Neuronal stem cell (in vitro differentiated cells): ENCODE measurements around the gene GALNS.

Experiments
- DNase-seq: peaks from one replicate; pipeline ENCODE4 v3.0.0-alpha.2; 2013; ENCODE audit warnings: low spot score
- H2AFZ ChIP-seq: one replicate; pipeline ENCODE4 v1.6.1; 2013; ENCODE audit warnings: mild to moderate bottlenecking, low read length, inconsistent platforms
- H2AK5ac ChIP-seq: 2 replicates; pipeline ENCODE4 v1.6.1; 2013; ENCODE audit warnings: low read depth, mild to moderate bottlenecking, inconsistent platforms, low read length, moderate library complexity, mixed read lengths
- H2BK120ac ChIP-seq: 2 replicates; pipeline ENCODE4 v1.6.1; 2013; ENCODE audit warnings: low read depth, mild to moderate bottlenecking, inconsistent platforms, low read length, moderate library complexity, mixed read lengths
- H2BK12ac ChIP-seq: one replicate; pipeline ENCODE4 v1.6.1; 2013; ENCODE audit warnings: low read length, inconsistent platforms
- H2BK15ac ChIP-seq: 2 replicates; pipeline ENCODE4 v1.6.1; 2013; ENCODE audit warnings: mild to moderate bottlenecking, low read length, inconsistent platforms, mixed read lengths
- H2BK5ac ChIP-seq: one replicate; pipeline ENCODE4 v1.6.1; 2013; ENCODE audit warnings: inconsistent platforms, mild to moderate bottlenecking, low read length, moderate library complexity
- H3K14ac ChIP-seq: one replicate; pipeline ENCODE4 v1.6.1; 2013; ENCODE audit warnings: low read length, inconsistent platforms
- H3K18ac ChIP-seq: 2 replicates; pipeline ENCODE4 v1.6.1; 2013; ENCODE audit warnings: low read length, inconsistent platforms
- H3K23ac ChIP-seq: 2 replicates; pipeline ENCODE4 v1.6.1; 2013; ENCODE audit warnings: low read depth, mild to moderate bottlenecking, mixed read lengths, low read length, inconsistent platforms; ENCODE audit not compliant: poor library complexity
- H3K27ac ChIP-seq: replicated peaks from 3 replicates; pipeline ENCODE4 v1.5.1; 2013; ENCODE audit warnings: low read length, inconsistent platforms
- H3K27me3 ChIP-seq, 3 experiments: 2 replicates each; pipeline ENCODE4 v1.6.1; 2013; ENCODE audit warnings: low read length in 3 of 3, mild to moderate bottlenecking in 2 of 3, inconsistent platforms in 1 of 3, low read depth in 1 of 3, mixed read lengths in 1 of 3, moderate library complexity in 1 of 3; ENCODE audit not compliant: control insufficient read depth in 3 of 3, insufficient read depth in 3 of 3
- H3K36me3 ChIP-seq, 2 donors: replicated peaks in 1 of 2; 2 replicates each; pipeline ENCODE4 v1.6.1; 2013; ENCODE audit warnings: low read length in 2 of 2; ENCODE audit not compliant: control insufficient read depth in 2 of 2, insufficient read depth in 2 of 2
- H3K4ac ChIP-seq: 2 replicates; pipeline ENCODE4 v1.6.1; 2013; ENCODE audit warnings: inconsistent platforms, mild to moderate bottlenecking, low read length, moderate library complexity
- H3K4me1 ChIP-seq, 2 donors: 1 replicate in 1 of 2; 2 replicates in 1 of 2; pipeline ENCODE4 v1.6.1; 2013; ENCODE audit warnings: low read length in 2 of 2, low read depth in 1 of 2; ENCODE audit not compliant: control insufficient read depth in 2 of 2, insufficient read depth in 1 of 2
- H3K4me2 ChIP-seq: one replicate; pipeline ENCODE4 v1.6.1; 2013; ENCODE audit warnings: mild to moderate bottlenecking, low read length, inconsistent platforms; ENCODE audit not compliant: insufficient read depth, poor library complexity, severe bottlenecking
- H3K4me3 ChIP-seq, 2 donors: 2 replicates each; pipeline ENCODE4 v1.5.1; 2013; ENCODE audit warnings: low read length in 2 of 2, mild to moderate bottlenecking in 2 of 2, inconsistent platforms in 1 of 2, moderate library complexity in 1 of 2
- H3K79me1 ChIP-seq: one replicate; pipeline ENCODE4 v1.6.1; 2013; ENCODE audit warnings: low read depth, mild to moderate bottlenecking, inconsistent platforms, low read length, moderate library complexity
- H3K9ac ChIP-seq: one replicate; pipeline ENCODE4 v1.6.1; 2013; ENCODE audit warnings: mild to moderate bottlenecking, low read depth, low read length, inconsistent platforms; ENCODE audit not compliant: poor library complexity
- H3K9me3 ChIP-seq, 2 donors: replicated peaks in 1 of 2; 2 replicates each; pipeline versions ENCODE3 to v1.6.1; 2013; ENCODE audit warnings: low read length in 2 of 2, mild to moderate bottlenecking in 2 of 2, inconsistent platforms in 1 of 2, low read depth in 1 of 2, mixed read lengths in 1 of 2, moderate library complexity in 1 of 2; ENCODE audit not compliant: control insufficient read depth in 2 of 2, insufficient read depth in 1 of 2
- H4K8ac ChIP-seq: one replicate; pipeline ENCODE4 v1.6.1; 2013; ENCODE audit warnings: low read depth, mild to moderate bottlenecking, inconsistent platforms, low read length, moderate library complexity
- H4K91ac ChIP-seq: one replicate; pipeline ENCODE4 v1.6.1; 2013; ENCODE audit warnings: low read length, low read depth, mild to moderate bottlenecking, inconsistent platforms; ENCODE audit not compliant: poor library complexity
- WGBS, 2 donors: extraction: QIAGEN DNeasy Blood & Tissue Kit; methylation state at CpG; one replicate each; pipeline ENCODE4 v1.1.7; 2013; ENCODE audit warnings: missing lambda C conversion rate in 2 of 2, mixed read lengths in 1 of 2; ENCODE audit not compliant: insufficient read length in 2 of 2, insufficient replicate concordance in 1 of 2; ENCODE audit errors: extremely low coverage in 2 of 2; 5-methylcytosine and 5-hydroxymethylcytosine counted together

Gene GALNS

DNA sequence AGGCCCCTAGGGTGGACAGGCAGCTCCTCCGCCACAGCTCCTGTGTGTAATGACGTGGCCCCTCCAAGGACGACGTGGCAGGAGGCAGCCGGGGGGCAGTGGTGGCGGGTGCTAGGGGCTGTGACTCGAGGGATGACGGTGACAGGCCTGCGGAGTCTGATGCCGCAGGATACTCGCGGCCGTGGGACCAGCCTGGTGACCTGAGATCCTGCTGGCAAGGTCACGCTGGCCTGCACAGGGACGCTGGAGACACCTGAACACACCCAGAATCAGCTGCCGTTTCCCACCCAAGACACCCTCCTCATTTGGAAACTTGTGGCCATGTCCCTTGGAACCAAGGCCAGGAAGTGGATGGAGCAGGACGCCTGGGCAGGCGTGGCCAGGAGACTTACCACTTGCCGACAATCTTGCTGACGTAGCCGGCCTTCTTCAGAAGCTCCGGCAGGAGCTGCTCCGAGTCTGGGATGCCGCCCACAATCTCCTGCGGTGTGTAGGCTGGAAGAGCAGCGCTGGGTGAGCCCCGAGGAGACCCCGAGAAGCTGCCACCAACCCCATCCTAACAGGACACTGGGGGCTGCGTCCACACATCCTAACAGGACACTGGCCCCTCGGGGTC is 16.0 kb downstream of the GALNS start:
- Histone ChIP-seq H2AFZ (no peak overlapping the region), H3K36me3 (peaks cover 0 to 2% of the 10 kb centered on the region in 2 donors), H3K4ac (no peak overlapping the region), H2BK120ac (no peak overlapping the region), H2AK5ac (no peak overlapping the region), H3K4me3 (no peak overlapping the region), H3K9me3 (no peaks in the 10 kb centered on the region), H2BK15ac (no peak overlapping the region), H3K9ac (no peak overlapping the region), H4K91ac (no peak overlapping the region), H2BK12ac (no peak overlapping the region), H3K4me2 (no peak overlapping the region), H3K79me1 (peaks cover 9% of the 10 kb centered on the region), H3K27me3 (no peaks in the 10 kb centered on the region), H3K23ac (no peak overlapping the region), H3K14ac (no peak overlapping the region), H3K4me1 (no peaks in the 10 kb centered on the region), H2BK5ac (no peak overlapping the region), H4K8ac (no peak overlapping the region), H3K27ac (no peak overlapping the region), H3K18ac (no peak overlapping the region)
- DNase-seq = no peak
- WGBS, 2 donors = no CpG with 5 or more reads among the region's 30 CpGs

DNA sequence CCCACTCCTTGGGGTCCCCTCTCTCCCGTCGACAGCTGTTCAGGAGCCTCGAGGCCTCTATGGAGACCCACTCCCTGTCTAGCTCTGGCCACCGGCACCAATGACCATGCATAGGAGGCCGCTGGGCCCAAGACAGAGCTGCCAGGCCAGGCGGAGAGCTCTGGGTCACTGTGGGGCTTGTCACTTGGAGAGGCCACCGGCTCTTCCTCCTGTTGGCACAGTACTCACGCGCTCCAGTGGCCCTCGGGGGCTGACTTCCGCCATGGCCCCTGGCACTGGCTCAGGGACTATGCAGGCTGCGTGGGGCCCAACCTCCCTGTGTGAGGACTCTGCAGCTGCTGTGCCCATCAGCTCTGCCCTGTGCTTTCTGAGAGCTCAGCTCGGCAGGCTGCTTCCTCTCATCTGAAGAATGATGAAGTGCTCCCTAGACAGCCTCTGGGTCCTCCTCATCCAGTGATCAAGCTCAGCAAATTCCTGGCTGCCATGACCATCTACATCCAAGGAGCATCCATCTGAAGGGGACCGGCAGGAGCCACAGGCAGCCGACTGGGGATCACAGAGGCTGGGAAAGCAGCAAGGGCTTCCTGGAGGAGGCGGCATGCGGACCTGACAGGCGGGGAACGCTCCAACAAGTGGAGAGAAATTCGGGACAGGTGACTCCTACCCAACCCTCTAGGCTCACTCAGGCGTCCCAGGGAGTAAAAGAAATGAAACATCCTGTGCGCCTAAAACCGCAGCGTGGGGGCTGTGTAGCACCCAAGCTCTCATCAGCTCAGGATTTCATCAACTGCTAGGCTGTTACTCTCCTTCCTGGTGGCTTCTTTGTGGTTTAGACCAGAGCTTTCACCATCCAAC is 16.8 kb downstream of the GALNS start:
- WGBS, 2 donors = no CpG with 5 or more reads among the region's 24 CpGs
- no peak overlapping the region for H3K27ac ChIP-seq

DNA sequence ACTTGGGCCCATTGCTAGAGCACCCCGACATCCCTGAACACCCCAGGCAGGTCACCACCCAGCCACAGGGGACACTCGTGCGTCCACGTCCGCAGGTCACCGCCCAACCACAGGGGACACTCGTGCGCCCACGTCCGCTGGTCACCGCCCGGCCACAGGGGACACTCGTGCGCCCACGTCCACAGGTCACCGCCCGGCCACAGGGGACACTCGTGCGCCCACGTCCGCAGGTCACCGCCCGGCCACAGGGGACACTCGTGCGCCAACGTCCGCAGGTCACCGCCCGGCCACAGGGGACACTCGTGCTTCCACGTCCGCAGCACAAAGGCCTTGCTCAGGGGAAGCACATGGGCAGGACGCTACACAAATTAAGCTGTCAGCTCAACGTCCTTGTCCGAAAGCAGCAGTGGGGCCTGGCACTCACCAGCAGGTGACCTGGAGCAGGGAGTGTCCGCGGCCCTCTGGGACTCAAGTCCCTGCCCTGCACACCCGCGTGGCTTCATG is 17.7 kb downstream of the GALNS start:
- no peak overlapping the region for H2BK120ac ChIP-seq
- H3K79me1 ChIP-seq = peaks cover 11% of the 10 kb centered on the region
- H2AFZ ChIP-seq = no peak overlapping the region
- H3K27me3 ChIP-seq = no peaks in the 10 kb centered on the region
- peak overlapping the region; percentile 17 for H3K18ac ChIP-seq
- H3K4ac ChIP-seq = no peak overlapping the region
- no peak overlapping the region for H4K91ac ChIP-seq
- H3K4me1 ChIP-seq = no peaks in the 10 kb centered on the region
- no CpG with 5 or more reads among the region's 39 CpGs for WGBS, 2 donors
- H3K9me3 ChIP-seq = no peaks in the 10 kb centered on the region
- DNase-seq = no peak
- peaks cover 0 to 9% of the 10 kb centered on the region in 2 donors for H3K36me3 ChIP-seq
- no peak overlapping the region for H3K4me2 ChIP-seq
- H2BK5ac ChIP-seq = no peak overlapping the region
- no peak overlapping the region for H2BK12ac ChIP-seq
- no peak overlapping the region for H2AK5ac ChIP-seq
- H3K27ac ChIP-seq = no peak overlapping the region
- peak overlapping the region; percentile 65 for H3K23ac ChIP-seq
- no peak overlapping the region for H3K9ac ChIP-seq
- no peak overlapping the region for H3K4me3 ChIP-seq
- no peak overlapping the region for H4K8ac ChIP-seq
- H3K14ac ChIP-seq = no peak overlapping the region
- H2BK15ac ChIP-seq = no peak overlapping the region

More for the DNA sequence above, 16.8 kb downstream of the GALNS start:
- H3K9ac ChIP-seq = no peak overlapping the region
- no peak overlapping the region for H4K91ac ChIP-seq
- no peak overlapping the region for H2AFZ ChIP-seq
- no peak overlapping the region for H2AK5ac ChIP-seq
- no peaks in the 10 kb centered on the region for H3K9me3 ChIP-seq
- no peaks in the 10 kb centered on the region for H3K27me3 ChIP-seq
- DNase-seq = no peak
- no peak overlapping the region for H3K14ac ChIP-seq
- H3K36me3 ChIP-seq = peaks cover 0 to 7% of the 10 kb centered on the region in 2 donors
- H2BK5ac ChIP-seq = no peak overlapping the region
- H4K8ac ChIP-seq = no peak overlapping the region
- H3K4me1 ChIP-seq = no peaks in the 10 kb centered on the region
- no peak overlapping the region for H3K4me3 ChIP-seq
- no peak overlapping the region for H3K4ac ChIP-seq
- H3K79me1 ChIP-seq = peaks cover 11% of the 10 kb centered on the region
- no peak overlapping the region for H2BK12ac ChIP-seq
- H3K23ac ChIP-seq = peak overlapping the region; percentile 80
- H2BK120ac ChIP-seq = no peak overlapping the region
- H3K18ac ChIP-seq = no peak overlapping the region
- no peak overlapping the region for H2BK15ac ChIP-seq
- no peak overlapping the region for H3K4me2 ChIP-seq

DNA sequence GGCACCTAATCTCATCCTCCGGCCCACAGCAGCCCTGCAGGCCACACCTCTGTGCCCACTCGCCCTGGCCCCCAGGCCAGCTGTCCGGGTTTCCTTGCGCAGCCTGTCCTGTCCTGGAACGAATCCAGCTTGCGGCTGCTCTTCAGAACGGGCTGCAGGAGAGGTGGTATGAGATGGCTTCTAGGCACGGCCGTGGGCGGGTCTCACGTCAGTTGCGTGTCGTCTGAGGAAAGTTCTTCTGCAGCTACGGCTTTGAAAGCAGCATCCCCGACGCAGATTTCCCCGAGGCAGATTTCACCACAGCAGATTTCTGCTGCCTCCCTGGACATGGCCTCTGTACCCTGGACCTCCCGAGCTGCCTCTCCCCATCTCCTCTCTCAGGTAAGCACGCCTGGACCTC is 18.2 kb downstream of the GALNS start:
- WGBS, 2 donors = no CpG with 5 or more reads among the region's 19 CpGs
- Histone ChIP-seq H3K4me2 (no peak overlapping the region), H3K79me1 (peaks cover 11% of the 10 kb centered on the region), H3K9me3 (no peaks in the 10 kb centered on the region), H2BK120ac (no peak overlapping the region), H3K4ac (no peak overlapping the region), H3K23ac (peak overlapping the region; percentile 65), H4K91ac (no peak overlapping the region), H2BK15ac (no peak overlapping the region), H3K27me3 (no peaks in the 10 kb centered on the region), H4K8ac (no peak overlapping the region), H2BK5ac (no peak overlapping the region), H3K9ac (no peak overlapping the region), H3K36me3 (peaks cover 0 to 9% of the 10 kb centered on the region in 2 donors), H3K14ac (no peak overlapping the region), H2AK5ac (no peak overlapping the region), H3K27ac (no peak overlapping the region), H3K4me1 (no peaks in the 10 kb centered on the region), H2BK12ac (no peak overlapping the region), H3K18ac (no peak overlapping the region), H3K4me3 (no peak overlapping the region), H2AFZ (no peak overlapping the region)
- DNase-seq = no peak
